Stimulated activated CD4-positive, alpha-beta T cell treated with anti-CD3 and anti-CD28 coated beads, Interleukin-15, amount 100 ng/mL, for 48 hours (primary cell): ENCODE data around the gene AGAP3.

Experiments
- DNase-seq, 2 donors: peaks; one replicate each; pipeline ENCODE4 v3.0.0-alpha.2; 2020; ENCODE audit warnings: low read depth in 2 of 2

Gene AGAP3

GRCh38 chr7:151057989-151058780 lies 28.1 kb upstream of the AGAP3 start:
- DNase-seq, result peak; percentile 96

GRCh38 chr7:151058781-151059366 lies 27.4 kb upstream of the AGAP3 start:
- no peak for DNase-seq

GRCh38 chr7:151059367-151060112 lies 26.7 kb upstream of the AGAP3 start, which contains the start of gene SLC4A2:
SLC4A2 (plus strand) TSS chr7:151059589; CDS start chr7:151061988, 2,399 bp downstream.
- DNase-seq, result peak in 1 of 2 donors; percentile 61

GRCh38 chr7:151060113-151060415 lies 26.2 kb upstream of the AGAP3 start:
- no peak for DNase-seq

- no peak for DNase-seq
These were observed 25.7 kb upstream of the AGAP3 start for GRCh38 chr7:151060416-151061212.

- DNase-seq, result no peak
These were observed 24.8 kb upstream of the AGAP3 start for GRCh38 chr7:151061213-151062110.

GRCh38 chr7:151062111-151062398 lies 24.2 kb upstream of the AGAP3 start:
- DNase-seq, result no peak

GRCh38 chr7:151062399-151063211 lies 23.7 kb upstream of the AGAP3 start:
- DNase-seq, result no peak

- DNase-seq, result no peak
These were observed 23.1 kb upstream of the AGAP3 start for GRCh38 chr7:151063212-151063561.

GRCh38 chr7:151064454-151064853 lies 21.8 kb upstream of the AGAP3 start:
- no peak for DNase-seq

- DNase-seq, result no peak
These were observed 21.3 kb upstream of the AGAP3 start for GRCh38 chr7:151064993-151065392.

GRCh38 chr7:151065516-151065915 lies 20.8 kb upstream of the AGAP3 start:
- no peak for DNase-seq

GRCh38 chr7:151066273-151066974 lies 19.9 kb upstream of the AGAP3 start:
- DNase-seq, result no peak

- no peak for DNase-seq
These were observed 18.1 kb upstream of the AGAP3 start for GRCh38 chr7:151068069-151068773.

- no peak for DNase-seq
These were observed 16.3 kb upstream of the AGAP3 start for GRCh38 chr7:151069841-151070573.

GRCh38 chr7:151070574-151070960 lies 15.7 kb upstream of the AGAP3 start:
- DNase-seq, result no peak

GRCh38 chr7:151071032-151071866 lies 15.0 kb upstream of the AGAP3 start:
- no peak for DNase-seq

- no peak for DNase-seq
These were observed 12.3 kb upstream of the AGAP3 start for GRCh38 chr7:151073990-151074389.
